Mononuclear cell (primary cell): ENCODE results near the gene RBM15. TPM values are rescaled to one million over a fixed set of nuclear protein-coding genes. Genes with fewer than 3 reads are reported as not detected.

Source experiments
- H3K27me3 ChIP-seq: 2 replicates; pipeline ENCODE4 v1.6.0; 2011; ENCODE audit warnings: low read length, control low read depth; ENCODE audit not compliant: insufficient read depth
- H3K4me1 ChIP-seq: 2 replicates; pipeline ENCODE4 v1.5.1; 2011; ENCODE audit warnings: mild to moderate bottlenecking, low read length, control low read depth; ENCODE audit not compliant: insufficient read depth
- H3K4me3 ChIP-seq: 2 replicates; pipeline ENCODE4 v1.5.1; 2011; ENCODE audit warnings: mild to moderate bottlenecking, low read length, moderate library complexity
- H3K9me3 ChIP-seq: 2 replicates; pipeline ENCODE4 v1.5.1; 2011; ENCODE audit warnings: low read depth, mild to moderate bottlenecking, control low read depth, low read length
- total RNA-seq: library from RNA; depleted of rRNA; stranded (reverse); fragments of >200 nt; gene quantifications from one replicate; pipeline ENCODE4 v1.2.3, GENCODE V29; 2012

Gene RBM15, protein sequence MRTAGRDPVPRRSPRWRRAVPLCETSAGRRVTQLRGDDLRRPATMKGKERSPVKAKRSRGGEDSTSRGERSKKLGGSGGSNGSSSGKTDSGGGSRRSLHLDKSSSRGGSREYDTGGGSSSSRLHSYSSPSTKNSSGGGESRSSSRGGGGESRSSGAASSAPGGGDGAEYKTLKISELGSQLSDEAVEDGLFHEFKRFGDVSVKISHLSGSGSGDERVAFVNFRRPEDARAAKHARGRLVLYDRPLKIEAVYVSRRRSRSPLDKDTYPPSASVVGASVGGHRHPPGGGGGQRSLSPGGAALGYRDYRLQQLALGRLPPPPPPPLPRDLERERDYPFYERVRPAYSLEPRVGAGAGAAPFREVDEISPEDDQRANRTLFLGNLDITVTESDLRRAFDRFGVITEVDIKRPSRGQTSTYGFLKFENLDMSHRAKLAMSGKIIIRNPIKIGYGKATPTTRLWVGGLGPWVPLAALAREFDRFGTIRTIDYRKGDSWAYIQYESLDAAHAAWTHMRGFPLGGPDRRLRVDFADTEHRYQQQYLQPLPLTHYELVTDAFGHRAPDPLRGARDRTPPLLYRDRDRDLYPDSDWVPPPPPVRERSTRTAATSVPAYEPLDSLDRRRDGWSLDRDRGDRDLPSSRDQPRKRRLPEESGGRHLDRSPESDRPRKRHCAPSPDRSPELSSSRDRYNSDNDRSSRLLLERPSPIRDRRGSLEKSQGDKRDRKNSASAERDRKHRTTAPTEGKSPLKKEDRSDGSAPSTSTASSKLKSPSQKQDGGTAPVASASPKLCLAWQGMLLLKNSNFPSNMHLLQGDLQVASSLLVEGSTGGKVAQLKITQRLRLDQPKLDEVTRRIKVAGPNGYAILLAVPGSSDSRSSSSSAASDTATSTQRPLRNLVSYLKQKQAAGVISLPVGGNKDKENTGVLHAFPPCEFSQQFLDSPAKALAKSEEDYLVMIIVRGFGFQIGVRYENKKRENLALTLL
- 66.4 TPM for total RNA-seq

- Histone ChIP-seq H3K9me3 (no peaks in the 10 kb centered on the region), H3K4me1 (peaks cover 51% of the 10 kb centered on the region), H3K4me3 (peak within 1 kb of the TSS; percentile 76), H3K27me3 (no peaks in the 10 kb centered on the region)
Observed at GRCh38 chr1:110338886-110339406, at the start of gene RBM15. RBM15 (plus strand) TSS chr1:110339377; CDS start chr1:110339406, 29 bp downstream.

- Histone ChIP-seq H3K9me3 (no peaks in the 10 kb centered on the region), H3K4me3 (no peak overlapping the region), H3K27me3 (no peaks in the 10 kb centered on the region), H3K4me1 (peaks cover 26% of the 10 kb centered on the region)
Observed at GRCh38 chr1:110291241-110292030, 47.7 kb upstream of the RBM15 start.

DNA sequence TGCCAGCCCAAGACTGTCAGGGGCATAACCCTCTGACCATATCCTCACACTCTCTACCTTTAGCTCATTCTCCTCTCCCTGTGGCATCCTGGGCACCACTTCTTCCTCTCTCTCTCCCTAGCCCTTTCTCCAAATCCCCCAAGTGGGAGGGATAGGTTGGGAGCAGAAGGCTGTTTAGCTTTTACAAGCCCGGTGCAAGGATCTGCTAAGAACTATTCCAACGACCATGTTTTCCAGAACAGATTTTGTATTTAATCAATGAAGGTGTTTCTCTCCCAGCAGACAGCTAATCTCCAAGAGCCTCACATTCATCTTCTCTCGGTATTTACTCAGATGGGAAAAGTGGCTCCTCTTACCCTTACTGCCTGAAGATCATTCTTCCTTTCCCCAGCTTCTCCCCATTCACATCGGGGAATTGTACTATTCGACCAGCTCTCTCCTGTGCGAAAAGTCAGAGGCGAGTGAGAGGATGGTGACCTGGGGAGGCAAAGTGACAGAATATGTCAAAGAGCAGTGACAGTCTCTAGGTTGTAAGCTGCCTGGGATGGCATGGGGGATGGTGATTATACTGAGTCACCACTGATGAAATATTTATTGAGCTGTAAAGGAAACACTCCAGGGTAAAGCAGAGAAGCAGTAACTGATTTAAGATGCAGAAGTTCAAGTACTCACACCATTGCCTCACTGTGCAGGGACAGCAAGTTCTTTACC, 47.0 kb upstream of the RBM15 start:
- Histone ChIP-seq H3K4me1 (peaks cover 26% of the 10 kb centered on the region), H3K4me3 (no peak overlapping the region), H3K9me3 (no peaks in the 10 kb centered on the region), H3K27me3 (no peaks in the 10 kb centered on the region)

DNA sequence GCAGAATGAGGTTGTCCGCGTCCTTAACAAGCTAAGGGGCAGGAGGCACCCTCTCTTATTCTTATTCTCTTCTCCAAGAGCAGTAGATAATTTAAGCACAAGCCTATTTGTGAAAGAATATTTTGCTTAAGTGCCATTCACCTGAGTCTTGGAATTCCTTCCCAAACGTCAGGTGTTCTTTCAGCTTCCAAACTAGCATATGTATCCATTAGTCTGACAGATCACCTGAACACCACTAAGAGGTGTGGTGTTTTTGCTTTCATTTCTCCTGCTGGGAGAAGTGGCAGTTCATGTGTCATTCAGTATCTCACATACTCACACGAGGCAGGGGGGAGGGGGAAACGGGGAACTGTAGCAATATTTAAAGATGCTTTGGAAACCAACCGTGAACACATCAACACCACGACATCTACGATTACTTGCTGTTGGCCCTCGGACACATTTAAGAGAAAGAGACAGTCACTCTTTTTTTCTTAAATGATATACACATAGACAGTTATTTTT, 45.5 kb upstream of the RBM15 start:
- no peaks in the 10 kb centered on the region for H3K27me3 ChIP-seq
- H3K4me1 ChIP-seq, result peaks cover 26% of the 10 kb centered on the region
- no peak overlapping the region for H3K4me3 ChIP-seq
- no peaks in the 10 kb centered on the region for H3K9me3 ChIP-seq

- no peak overlapping the region for H3K4me3 ChIP-seq
- no peaks in the 10 kb centered on the region for H3K9me3 ChIP-seq
- peaks cover 26% of the 10 kb centered on the region for H3K4me1 ChIP-seq
- H3K27me3 ChIP-seq, result no peaks in the 10 kb centered on the region
Observed at GRCh38 chr1:110294308-110294707, 44.9 kb upstream of the RBM15 start.

DNA sequence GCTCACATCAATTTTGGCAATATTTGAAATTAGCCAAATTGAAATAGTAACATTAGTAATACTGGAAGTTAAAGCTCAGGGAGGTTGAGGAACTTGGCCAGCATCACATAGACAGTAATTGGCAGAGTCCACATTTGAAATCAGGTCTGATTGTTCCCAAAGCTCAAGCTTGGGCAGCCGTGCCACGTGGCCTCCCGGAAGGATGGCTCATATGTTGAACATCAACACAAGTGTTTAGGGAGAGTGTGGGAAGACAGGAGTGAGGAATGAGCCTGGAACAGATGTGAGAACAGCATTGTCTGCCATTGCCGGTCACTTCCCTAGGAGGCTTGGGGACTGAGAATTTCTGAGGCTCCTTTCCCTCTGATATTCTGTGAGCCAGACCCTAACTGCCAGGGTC, 40.2 kb upstream of the RBM15 start:
- Histone ChIP-seq H3K9me3 (no peaks in the 10 kb centered on the region), H3K4me3 (no peak overlapping the region), H3K27me3 (no peaks in the 10 kb centered on the region), H3K4me1 (no peaks in the 10 kb centered on the region)

DNA sequence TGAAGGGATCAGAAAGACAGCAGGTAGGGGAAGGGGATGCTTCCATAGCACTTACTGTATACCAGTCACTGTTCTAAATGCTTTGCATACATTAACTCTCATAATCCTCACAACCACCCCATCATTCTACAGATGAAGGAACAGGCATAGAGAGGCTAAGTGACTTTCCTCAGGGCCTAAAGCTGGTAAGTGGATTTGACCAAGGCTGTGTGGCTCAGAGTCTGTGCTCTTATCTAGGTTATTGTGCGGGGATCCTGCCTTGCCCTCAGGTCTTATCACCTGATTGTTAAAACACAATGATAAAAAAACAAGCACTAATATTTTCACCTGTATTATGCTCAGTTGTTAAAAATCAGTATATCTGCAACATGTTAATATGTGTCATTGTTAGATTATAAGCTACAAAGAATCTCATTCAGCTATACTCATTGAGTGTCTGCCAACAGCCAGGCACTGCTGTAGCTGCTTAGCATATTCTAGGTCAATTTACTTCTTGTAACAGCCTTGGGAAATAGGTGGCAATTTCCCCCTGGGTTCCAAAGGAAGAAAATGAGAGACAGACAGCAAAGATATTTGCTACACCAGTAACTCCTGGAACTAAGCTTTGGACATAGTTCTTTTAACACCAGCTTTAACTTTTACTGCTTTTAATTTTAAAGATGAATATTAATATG, 38.6 kb upstream of the RBM15 start:
- peaks cover 2% of the 10 kb centered on the region for H3K4me1 ChIP-seq
- H3K4me3 ChIP-seq, result no peak overlapping the region
- H3K9me3 ChIP-seq, result no peaks in the 10 kb centered on the region
- H3K27me3 ChIP-seq, result no peaks in the 10 kb centered on the region

GRCh38 chr1:110302836-110303235, 36.3 kb upstream of the RBM15 start:
- Histone ChIP-seq H3K27me3 (no peaks in the 10 kb centered on the region), H3K4me3 (no peak overlapping the region), H3K4me1 (peaks cover 17% of the 10 kb centered on the region), H3K9me3 (no peaks in the 10 kb centered on the region)

GRCh38 chr1:110305900-110306420, 33.2 kb upstream of the RBM15 start:
- H3K9me3 ChIP-seq, result no peaks in the 10 kb centered on the region
- no peak overlapping the region for H3K4me3 ChIP-seq
- peaks cover 22% of the 10 kb centered on the region for H3K4me1 ChIP-seq
- H3K27me3 ChIP-seq, result no peaks in the 10 kb centered on the region

- Histone ChIP-seq H3K4me1 (peaks cover 24% of the 10 kb centered on the region), H3K4me3 (no peak overlapping the region), H3K9me3 (no peaks in the 10 kb centered on the region), H3K27me3 (no peaks in the 10 kb centered on the region)
Observed at GRCh38 chr1:110307239-110307974, 31.8 kb upstream of the RBM15 start.

- H3K4me3 ChIP-seq, result no peak overlapping the region
- H3K9me3 ChIP-seq, result no peaks in the 10 kb centered on the region
- peaks cover 26% of the 10 kb centered on the region for H3K4me1 ChIP-seq
- no peaks in the 10 kb centered on the region for H3K27me3 ChIP-seq
Observed at GRCh38 chr1:110308247-110308646, 30.9 kb upstream of the RBM15 start.

- peaks cover 26% of the 10 kb centered on the region for H3K4me1 ChIP-seq
- no peak overlapping the region for H3K4me3 ChIP-seq
- H3K27me3 ChIP-seq, result no peaks in the 10 kb centered on the region
- H3K9me3 ChIP-seq, result no peaks in the 10 kb centered on the region
Observed at GRCh38 chr1:110309139-110309538, 30.0 kb upstream of the RBM15 start.

DNA sequence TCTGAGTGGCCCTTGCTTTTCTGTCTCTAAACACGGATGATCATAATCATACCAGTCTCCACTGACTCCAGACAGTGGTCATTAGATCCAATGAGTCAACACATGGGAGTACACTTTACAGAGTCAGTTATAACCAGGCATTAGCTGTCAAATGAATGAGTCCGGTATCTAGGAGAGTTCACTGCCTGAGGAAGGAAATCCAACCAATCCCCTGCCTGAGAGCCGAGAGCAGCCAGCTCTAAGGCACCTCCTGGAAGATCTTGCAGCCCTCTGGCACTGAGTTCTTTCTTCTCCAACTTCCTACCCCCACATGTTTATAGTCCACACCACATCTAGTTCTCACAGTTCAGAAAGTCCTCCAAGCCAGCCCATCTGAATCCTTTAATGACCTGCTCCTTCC, 29.4 kb upstream of the RBM15 start:
- H3K9me3 ChIP-seq, result no peaks in the 10 kb centered on the region
- no peaks in the 10 kb centered on the region for H3K27me3 ChIP-seq
- peaks cover 26% of the 10 kb centered on the region for H3K4me1 ChIP-seq
- no peak overlapping the region for H3K4me3 ChIP-seq
